Hepatocyte (in vitro differentiated cells): Measurements from ENCODE around the gene SRBD1. TPM values are rescaled to one million over a fixed set of nuclear protein-coding genes. Genes with fewer than 3 reads are reported as not detected.

ENCODE experiments used
- DNase-seq: peaks from one replicate; pipeline ENCODE4 v3.0.0-alpha.2; 2016; ENCODE audit warnings: low spot score
- H2AFZ ChIP-seq: fragments of 200-600 bp; sonication (generic); 2 replicates; pipeline ENCODE4 v1.6.0; 2016; ENCODE audit warnings: antibody characterized with exemption, mild to moderate bottlenecking
- H3K27ac ChIP-seq: fragments of 200-600 bp; sonication (generic); 2 replicates; pipeline ENCODE4 v1.5.1; 2016; ENCODE audit warnings: mild to moderate bottlenecking
- H3K27me3 ChIP-seq: fragments of 200-600 bp; sonication (generic); 2 replicates; pipeline ENCODE4 v1.6.1; 2016
- H3K36me3 ChIP-seq: fragments of 200-600 bp; sonication (generic); replicated peaks from 2 replicates; pipeline ENCODE4 v1.5.1; 2016; ENCODE audit warnings: low read depth; ENCODE audit not compliant: insufficient read depth
- H3K4me1 ChIP-seq: fragments of 200-600 bp; sonication (generic); 2 replicates; pipeline ENCODE4 v1.5.1; 2016; ENCODE audit warnings: mild to moderate bottlenecking, moderate library complexity; ENCODE audit not compliant: insufficient read depth
- H3K4me2 ChIP-seq: fragments of 200-600 bp; sonication (generic); 2 replicates; pipeline ENCODE4 v1.6.0; 2016
- H3K4me3 ChIP-seq: fragments of 200-600 bp; sonication (generic); 2 replicates; pipeline ENCODE4 v1.5.1; 2016; ENCODE audit warnings: mild to moderate bottlenecking
- H3K79me2 ChIP-seq: fragments of 200-600 bp; sonication (generic); 2 replicates; pipeline ENCODE4 v1.6.0; 2017; ENCODE audit warnings: mild to moderate bottlenecking
- H3K9me2 ChIP-seq: fragments of 200-600 bp; sonication (generic); replicated peaks from 2 replicates; pipeline ENCODE4 v1.6.0; 2017; ENCODE audit warnings: mild to moderate bottlenecking; ENCODE audit not compliant: insufficient read depth
- H3K9me3 ChIP-seq: fragments of 200-600 bp; sonication (generic); 2 replicates; pipeline ENCODE4 v1.5.1; 2016; ENCODE audit warnings: low read depth, mild to moderate bottlenecking
- H4K20me1 ChIP-seq: fragments of 200-600 bp; sonication (generic); 2 replicates; pipeline ENCODE4 v1.6.0; 2016; ENCODE audit warnings: mild to moderate bottlenecking; ENCODE audit not compliant: insufficient read depth, poor library complexity, severe bottlenecking
- EZH2 ChIP-seq: fragments of 200-600 bp; sonication (generic); IDR thresholded peaks from 2 replicates; pipeline ENCODE4 v1.6.1; 2016; ENCODE audit warnings: antibody characterized with exemption, mild to moderate bottlenecking, borderline replicate concordance
- EZH2phosphoT487 ChIP-seq: fragments of 200-600 bp; sonication (generic); IDR thresholded peaks from one replicate; pipeline ENCODE4 v1.6.1; 2018; ENCODE audit warnings: antibody characterized with exemption, mild to moderate bottlenecking, low read depth, moderate library complexity; ENCODE audit not compliant: unreplicated experiment, severe bottlenecking
- WGBS: methylation state at CpG from one replicate; pipeline ENCODE4 v1.1.6; 2016; ENCODE audit warnings: low lambda C conversion rate; ENCODE audit errors: missing lambda C conversion rate; 5-methylcytosine and 5-hydroxymethylcytosine counted together
- polyA plus RNA-seq: library from polyadenylated mRNA; unstranded; fragments of >200 nt; fragmentation: Nextera tagmentation; extraction: Ambion mirVana; gene quantifications from 2 replicates; pipeline ENCODE4 v1.2.1, GENCODE V29; 2016
- total RNA-seq: library from RNA; depleted of rRNA; stranded (reverse); fragments of >200 nt; gene quantifications from 2 replicates; pipeline ENCODE4 v1.2.3, GENCODE V29; 2014
- TF ChIP-seq, protein P1 (sequence below): fragments of 200-600 bp; sonication (generic); IDR thresholded peaks from 2 replicates; pipeline ENCODE4 v1.5.1; 2016; ENCODE audit warnings: antibody characterized with exemption, mild to moderate bottlenecking; ENCODE audit not compliant: poor library complexity

Gene SRBD1
- total and polyA plus RNA-seq, 2 experiments from 2014 or later: 6.7 to 16.6 TPM

DNA sequence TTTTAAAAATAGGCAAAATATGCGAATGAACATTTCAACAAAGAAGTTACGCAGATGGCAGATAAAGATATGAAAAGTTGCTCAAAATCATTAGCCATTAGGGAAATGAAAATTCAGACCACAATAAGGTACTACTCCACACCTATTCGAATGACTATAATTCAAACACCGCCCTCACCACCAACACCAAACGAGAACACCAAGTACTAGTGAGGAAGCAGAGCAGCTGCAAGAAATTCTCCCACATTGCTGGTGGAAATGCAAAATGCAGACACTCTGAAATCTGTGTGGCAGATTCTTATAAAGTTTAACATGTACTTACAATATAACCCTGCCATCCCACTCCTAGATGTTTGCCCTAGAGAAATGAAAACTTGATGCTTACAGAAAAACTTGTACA, 23.2 kb upstream of the SRBD1 start:
- WGBS: 87% methylated on average over 5 of the region's 5 CpGs
- Histone ChIP-seq H2AFZ (no peak overlapping the region), H3K36me3 (no peaks in the 10 kb centered on the region), H3K79me2 (no peaks in the 10 kb centered on the region), H3K4me3 (no peak overlapping the region), H3K27me3 (peaks cover 5% of the 10 kb centered on the region), H3K9me2 (no peaks in the 10 kb centered on the region), H3K9me3 (no peaks in the 10 kb centered on the region), H3K4me1 (no peaks in the 10 kb centered on the region), H3K4me2 (no peak overlapping the region), H3K27ac (no peak overlapping the region), H4K20me1 (no peaks in the 10 kb centered on the region)
- TF ChIP-seq EZH2phosphoT487 (no peak), EZH2 (no peak)
- TF ChIP-seq, protein P1, sequence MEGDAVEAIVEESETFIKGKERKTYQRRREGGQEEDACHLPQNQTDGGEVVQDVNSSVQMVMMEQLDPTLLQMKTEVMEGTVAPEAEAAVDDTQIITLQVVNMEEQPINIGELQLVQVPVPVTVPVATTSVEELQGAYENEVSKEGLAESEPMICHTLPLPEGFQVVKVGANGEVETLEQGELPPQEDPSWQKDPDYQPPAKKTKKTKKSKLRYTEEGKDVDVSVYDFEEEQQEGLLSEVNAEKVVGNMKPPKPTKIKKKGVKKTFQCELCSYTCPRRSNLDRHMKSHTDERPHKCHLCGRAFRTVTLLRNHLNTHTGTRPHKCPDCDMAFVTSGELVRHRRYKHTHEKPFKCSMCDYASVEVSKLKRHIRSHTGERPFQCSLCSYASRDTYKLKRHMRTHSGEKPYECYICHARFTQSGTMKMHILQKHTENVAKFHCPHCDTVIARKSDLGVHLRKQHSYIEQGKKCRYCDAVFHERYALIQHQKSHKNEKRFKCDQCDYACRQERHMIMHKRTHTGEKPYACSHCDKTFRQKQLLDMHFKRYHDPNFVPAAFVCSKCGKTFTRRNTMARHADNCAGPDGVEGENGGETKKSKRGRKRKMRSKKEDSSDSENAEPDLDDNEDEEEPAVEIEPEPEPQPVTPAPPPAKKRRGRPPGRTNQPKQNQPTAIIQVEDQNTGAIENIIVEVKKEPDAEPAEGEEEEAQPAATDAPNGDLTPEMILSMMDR: no peak
- DNase-seq: no peak

DNA sequence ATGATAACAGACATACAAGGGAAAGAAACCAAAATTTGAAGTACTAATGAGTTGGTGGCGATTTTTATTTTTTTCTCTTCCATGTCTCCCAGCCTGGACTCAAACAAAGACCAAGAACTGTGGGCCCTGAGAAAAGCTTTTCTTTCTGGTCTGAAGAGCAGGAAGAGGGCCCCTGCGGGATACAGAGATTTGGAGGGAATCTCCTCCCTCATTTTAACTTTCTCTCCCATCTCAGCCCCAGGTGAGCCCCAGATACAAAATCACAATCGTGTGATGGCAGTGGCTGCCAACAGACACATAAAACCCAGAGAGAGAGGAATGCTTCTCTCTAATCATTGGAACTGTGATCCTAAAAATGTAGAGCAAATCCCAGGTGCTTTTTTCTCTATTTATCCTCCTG, 20.9 kb upstream of the SRBD1 start:
- no peaks in the 10 kb centered on the region for H4K20me1 ChIP-seq
- no peaks in the 10 kb centered on the region for H3K9me3 ChIP-seq
- WGBS: 72% methylated on average over 3 of the region's 3 CpGs
- TF ChIP-seq EZH2phosphoT487 (no peak), EZH2 (no peak)
- TF ChIP-seq, protein P1: no peak
- no peak overlapping the region for H3K4me2 ChIP-seq
- H3K4me3 ChIP-seq: no peak overlapping the region
- no peaks in the 10 kb centered on the region for H3K4me1 ChIP-seq
- DNase-seq: no peak
- H2AFZ ChIP-seq: no peak overlapping the region
- no peaks in the 10 kb centered on the region for H3K36me3 ChIP-seq
- no peak overlapping the region for H3K27ac ChIP-seq
- no peaks in the 10 kb centered on the region for H3K79me2 ChIP-seq
- H3K27me3 ChIP-seq: peaks cover 3% of the 10 kb centered on the region
- no peaks in the 10 kb centered on the region for H3K9me2 ChIP-seq

DNA sequence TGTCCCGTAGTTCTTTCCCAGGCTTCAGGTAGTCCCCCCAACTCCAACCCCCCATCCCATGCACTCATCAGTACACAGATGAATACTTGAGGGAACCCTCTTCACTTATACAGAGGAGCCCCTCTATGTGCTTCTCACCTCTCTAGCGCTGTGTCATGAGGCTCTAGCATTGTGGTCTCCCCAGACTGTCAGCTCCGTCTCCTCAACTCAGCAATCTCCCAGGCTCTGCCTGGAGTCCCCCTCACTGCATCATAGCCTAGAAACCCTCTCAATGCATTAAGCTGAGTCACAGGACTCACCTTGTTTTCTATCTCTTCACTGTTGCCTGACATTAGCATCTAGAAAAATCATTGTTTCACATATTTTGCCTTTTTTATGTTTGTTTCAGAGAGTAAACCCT, 20.3 kb upstream of the SRBD1 start:
- Histone ChIP-seq H3K27ac (no peak overlapping the region), H2AFZ (no peak overlapping the region), H3K9me3 (no peaks in the 10 kb centered on the region), H3K27me3 (peaks cover 3% of the 10 kb centered on the region), H3K9me2 (no peaks in the 10 kb centered on the region), H3K4me3 (no peak overlapping the region), H3K4me2 (no peak overlapping the region), H3K79me2 (no peaks in the 10 kb centered on the region), H3K4me1 (peaks cover 3% of the 10 kb centered on the region), H4K20me1 (no peaks in the 10 kb centered on the region), H3K36me3 (no peaks in the 10 kb centered on the region)
- WGBS: 88% methylated on average over 3 of the region's 3 CpGs
- TF ChIP-seq EZH2: no peak
- TF ChIP-seq, protein P1: no peak
- no peak for TF ChIP-seq EZH2phosphoT487
- no peak for DNase-seq

DNA sequence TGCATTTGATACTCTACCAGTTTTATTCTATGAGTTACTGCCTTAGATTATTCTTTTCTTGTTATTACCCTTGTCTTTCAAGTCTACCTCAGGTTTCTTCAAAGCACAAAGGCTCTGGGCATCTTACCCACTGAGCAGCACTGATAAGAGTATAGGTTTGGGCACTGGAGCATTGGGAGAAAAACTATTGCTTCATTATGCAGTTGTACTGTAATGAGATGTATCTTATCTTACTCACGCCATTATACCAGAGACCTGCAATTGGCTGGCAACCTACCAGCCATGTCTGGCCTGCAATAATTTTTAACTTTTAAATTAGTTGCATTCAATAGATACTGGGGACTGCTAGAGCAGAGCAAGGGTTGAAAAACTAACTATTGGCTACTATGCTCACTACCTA, 18.9 kb upstream of the SRBD1 start:
- Histone ChIP-seq H3K4me2 (no peak overlapping the region), H3K27me3 (peaks cover 3% of the 10 kb centered on the region), H4K20me1 (no peaks in the 10 kb centered on the region), H3K36me3 (no peaks in the 10 kb centered on the region), H3K27ac (no peak overlapping the region), H3K4me1 (peaks cover 9% of the 10 kb centered on the region), H2AFZ (no peak overlapping the region), H3K9me3 (no peaks in the 10 kb centered on the region), H3K9me2 (no peaks in the 10 kb centered on the region), H3K79me2 (no peaks in the 10 kb centered on the region), H3K4me3 (no peak overlapping the region)
- no peak for TF ChIP-seq EZH2phosphoT487
- 95% methylated on average over 1 of the region's 1 CpG for WGBS
- no peak for DNase-seq
